SK-N-SH (cell line): Measurements from ENCODE around the gene ISOC2. TPM values are rescaled to one million over a fixed set of nuclear protein-coding genes. Genes with fewer than 3 reads are reported as not detected.

ENCODE experiments used
- CTCF ChIA-PET: fragments of 300-600, 350-600 bp; formaldehyde crosslinking; extraction: SDS; loops from one replicate; lab custom pipeline; 2021; lab: Yijun Ruan, JAX
- POLR2A ChIA-PET: fragments of 350-600 bp; sonication (Branson Sonifier 250); formaldehyde crosslinking; extraction: SDS; loops from one replicate; lab custom pipeline; 2020; ENCODE audit warnings: antibody characterized with exemption, inconsistent platforms; lab: Yijun Ruan, JAX
- DNase-seq: peaks from one replicate; pipeline ENCODE4 v3.0.0; 2012
- H2AFZ ChIP-seq: fragments of 200-600 bp; sonication (generic); 2 replicates; pipeline ENCODE4 v1.8.1; 2016; ENCODE audit warnings: antibody characterized with exemption, mild to moderate bottlenecking, low read depth
- H3F3A ChIP-seq: fragments of 200-600 bp; sonication (generic); replicated peaks from 2 replicates; pipeline ENCODE3; 2016; ENCODE audit warnings: antibody characterized with exemption, mild to moderate bottlenecking; ENCODE audit not compliant: insufficient read depth
- H3K27ac ChIP-seq, 2 experiments: fragments of 200-500 bp in 1 of 2; fragments of 200-600 bp in 1 of 2; sonication (Bioruptor generic) in 1 of 2; sonication (generic), shearing (Covaris generic) in 1 of 2; 2 replicates each; pipeline versions ENCODE4 v1.5.1 to v1.6.1; 2014 to 2016; ENCODE audit warnings: low read depth in 2 of 2, inconsistent platforms in 1 of 2, low read length in 1 of 2, mild to moderate bottlenecking in 1 of 2, mixed read lengths in 1 of 2
- H3K27me3 ChIP-seq: fragments of 200-600 bp; sonication (generic), shearing (Covaris generic); 2 replicates; pipeline ENCODE4 v1.6.1; 2016; ENCODE audit warnings: mixed run types; ENCODE audit not compliant: insufficient read depth
- H3K36me3 ChIP-seq, 2 experiments: fragments of 200-500 bp in 1 of 2; fragments of 200-600 bp in 1 of 2; sonication (Bioruptor generic) in 1 of 2; sonication (generic) in 1 of 2; replicated peaks in 1 of 2; 2 replicates each; pipeline versions ENCODE3 to v1.5.1; 2014 to 2016; ENCODE audit warnings: low read length in 1 of 2, mild to moderate bottlenecking in 1 of 2; ENCODE audit not compliant: insufficient read depth in 2 of 2, control insufficient read depth in 1 of 2
- H3K4me1 ChIP-seq, 2 experiments: fragments of 200-500 bp in 1 of 2; fragments of 200-600 bp in 1 of 2; sonication (Bioruptor generic) in 1 of 2; sonication (generic), shearing (Covaris generic) in 1 of 2; 2 replicates each; pipeline versions ENCODE4 v1.5.1 to v1.6.1; 2014 to 2016; ENCODE audit warnings: low read depth in 1 of 2, low read length in 1 of 2, mixed run types in 1 of 2; ENCODE audit not compliant: insufficient read depth in 2 of 2, control insufficient read depth in 1 of 2
- H3K4me2 ChIP-seq: fragments of 200-600 bp; sonication (generic), shearing (Covaris generic); 2 replicates; pipeline ENCODE4 v1.6.1; 2017; ENCODE audit warnings: mixed run types
- H3K4me3 ChIP-seq, 2 experiments: fragments of 200-500 bp in 1 of 2; fragments of 200-600 bp in 1 of 2; sonication (Bioruptor generic) in 1 of 2; sonication (generic), shearing (Covaris generic) in 1 of 2; 2 replicates each; pipeline versions ENCODE4 v1.5.1 to v1.8.1; 2014 to 2016; ENCODE audit warnings: low read depth in 2 of 2, inconsistent platforms in 1 of 2, low read length in 1 of 2, mild to moderate bottlenecking in 1 of 2, mixed read lengths in 1 of 2, moderate library complexity in 1 of 2
- H3K79me2 ChIP-seq: fragments of 200-600 bp; sonication (generic); 2 replicates; pipeline ENCODE4 v1.8.1; 2017; ENCODE audit warnings: mild to moderate bottlenecking; ENCODE audit not compliant: insufficient read depth
- H3K9ac ChIP-seq: fragments of 200-600 bp; sonication (generic); 2 replicates; pipeline ENCODE4 v1.6.1; 2017; ENCODE audit warnings: mixed run types
- H3K9me2 ChIP-seq: fragments of 200-600 bp; sonication (generic); 2 replicates; pipeline ENCODE4 v1.6.1; 2017; ENCODE audit warnings: mixed run types
- H3K9me3 ChIP-seq: fragments of 200-600 bp; sonication (generic); 2 replicates; pipeline ENCODE4 v1.6.1; 2017; ENCODE audit warnings: mixed run types, mild to moderate bottlenecking, moderate library complexity
- H4K20me1 ChIP-seq: fragments of 200-600 bp; sonication (generic); 2 replicates; pipeline ENCODE4 v1.6.1; 2017; ENCODE audit warnings: mild to moderate bottlenecking, mixed run types; ENCODE audit not compliant: insufficient read depth
- EZH2phosphoT487 ChIP-seq: fragments of 200-600 bp; sonication (generic); IDR thresholded peaks from 2 replicates; pipeline ENCODE4 v1.6.1; 2017; ENCODE audit warnings: low read depth, mixed run types, mild to moderate bottlenecking, antibody characterized with exemption, moderate library complexity, borderline replicate concordance
- GATA2 ChIP-seq: sonication (generic); formaldehyde crosslinking; IDR thresholded peaks from 2 replicates; pipeline ENCODE4 v1.5.0; 2020; ENCODE audit warnings: mild to moderate bottlenecking, missing genetic modification reagents
- MEF2A ChIP-seq: IDR thresholded peaks from 2 replicates; pipeline ENCODE4 v1.4.0; 2012; ENCODE audit warnings: low read depth, borderline replicate concordance
- RXRA ChIP-seq: IDR thresholded peaks from 2 replicates; pipeline ENCODE4 v1.4.0; 2012; ENCODE audit warnings: low read depth, mild to moderate bottlenecking, borderline replicate concordance
- TCF12 ChIP-seq: IDR thresholded peaks from 2 replicates; pipeline ENCODE4 v1.4.0; 2012
- TEAD4 ChIP-seq: IDR thresholded peaks from 2 replicates; pipeline ENCODE4 v1.4.0; 2012; ENCODE audit warnings: mild to moderate bottlenecking, borderline replicate concordance; ENCODE audit not compliant: insufficient read depth
- YY1 ChIP-seq: IDR thresholded peaks from 2 replicates; pipeline ENCODE4 v1.4.0; 2012; ENCODE audit warnings: low read depth, mild to moderate bottlenecking
- whole genome bisulfite sequencing: methylation state at CpG from one replicate; pipeline ENCODE4 v1.1.6; 2017; ENCODE audit warnings: low lambda C conversion rate; 5-methylcytosine and 5-hydroxymethylcytosine counted together
- polyA plus RNA-seq, 3 experiments: library from polyadenylated mRNA; depleted of rRNA; stranded (reverse); fragments of >200 nt; gene quantifications; 2 replicates each; pipeline ENCODE4 v1.2.3, GENCODE V29; 2012
- TF ChIP-seq, protein P1 (sequence below): IDR thresholded peaks from 2 replicates; pipeline ENCODE4 v1.6.1; 2012; ENCODE audit warnings: mild to moderate bottlenecking, low read depth, low read length, moderate library complexity
- TF ChIP-seq, protein P2 (sequence below): fragments of 150-350 bp; IDR thresholded peaks from 2 replicates; pipeline ENCODE4 v1.6.1; 2017; ENCODE audit warnings: antibody characterized with exemption, low read length, low read depth, borderline replicate concordance
- TF ChIP-seq, protein P3 (sequence below): fragments of 150-350 bp; IDR thresholded peaks from 2 replicates; pipeline ENCODE4 v1.6.1; 2016; ENCODE audit warnings: mild to moderate bottlenecking, low read depth, low read length

The ISOC2 gene
- polyA plus RNA-seq, 1 of the 3 experiments (the other 2 are of a cell fraction), result 65.4 TPM

DNA sequence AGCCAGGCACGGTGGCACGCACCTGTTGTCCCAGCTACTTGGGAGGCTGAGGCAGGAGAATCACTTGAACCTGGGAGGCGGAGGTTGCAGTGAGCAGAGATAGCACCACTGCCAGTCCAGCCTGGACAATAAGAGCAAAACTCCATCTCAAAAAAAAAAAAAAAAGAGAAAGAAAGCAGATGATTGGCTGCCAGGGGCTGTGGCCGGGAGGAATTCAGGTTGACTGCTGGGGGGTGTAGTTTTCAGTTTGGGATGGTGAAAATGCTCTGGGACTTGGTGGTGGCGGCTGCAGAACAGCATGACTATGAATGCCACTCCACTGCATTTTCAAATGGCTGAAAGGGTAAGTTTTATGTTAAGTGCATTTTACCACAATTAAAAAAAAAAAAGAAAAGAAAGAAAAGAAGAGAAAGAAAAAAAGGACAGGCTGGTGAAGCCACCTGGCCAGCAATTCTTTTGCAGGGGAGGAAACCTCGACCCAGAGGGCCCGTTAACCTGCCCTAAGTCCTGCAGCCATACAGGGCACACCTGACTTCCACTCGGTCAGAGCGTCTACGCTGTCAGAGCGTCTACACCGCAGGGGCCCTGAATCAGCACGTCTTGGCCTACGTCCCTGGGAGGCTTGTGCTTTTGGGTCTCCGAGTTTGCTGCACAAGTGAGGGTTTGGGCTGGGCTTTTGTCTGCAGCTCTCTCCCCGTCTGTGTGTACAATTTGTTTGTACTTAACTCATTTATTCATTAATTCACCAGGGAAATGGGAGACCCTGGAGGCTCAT lies 3.6 kb downstream of the ISOC2 start:
- peaks cover 12% of the 10 kb centered on the region; the same call in 1 of the 2 replicates for H3K79me2 ChIP-seq
- CTCF ChIA-PET, result interaction anchor here (1.4 to 2.5 kb wide), 3 partner anchors 9 to 40 kb away, joined by 3 to 10 read pairs (median 7); no protein-coding TSS in a partner anchor
- H3K4me2 ChIP-seq, result no peak overlapping the region
- H3K36me3 ChIP-seq, result no peaks in the 10 kb centered on the region
- no peak for TF ChIP-seq MEF2A
- TF ChIP-seq TEAD4, result no peak
- no peak for TF ChIP-seq RXRA
- no peak for TF ChIP-seq TCF12
- TF ChIP-seq, protein P1, sequence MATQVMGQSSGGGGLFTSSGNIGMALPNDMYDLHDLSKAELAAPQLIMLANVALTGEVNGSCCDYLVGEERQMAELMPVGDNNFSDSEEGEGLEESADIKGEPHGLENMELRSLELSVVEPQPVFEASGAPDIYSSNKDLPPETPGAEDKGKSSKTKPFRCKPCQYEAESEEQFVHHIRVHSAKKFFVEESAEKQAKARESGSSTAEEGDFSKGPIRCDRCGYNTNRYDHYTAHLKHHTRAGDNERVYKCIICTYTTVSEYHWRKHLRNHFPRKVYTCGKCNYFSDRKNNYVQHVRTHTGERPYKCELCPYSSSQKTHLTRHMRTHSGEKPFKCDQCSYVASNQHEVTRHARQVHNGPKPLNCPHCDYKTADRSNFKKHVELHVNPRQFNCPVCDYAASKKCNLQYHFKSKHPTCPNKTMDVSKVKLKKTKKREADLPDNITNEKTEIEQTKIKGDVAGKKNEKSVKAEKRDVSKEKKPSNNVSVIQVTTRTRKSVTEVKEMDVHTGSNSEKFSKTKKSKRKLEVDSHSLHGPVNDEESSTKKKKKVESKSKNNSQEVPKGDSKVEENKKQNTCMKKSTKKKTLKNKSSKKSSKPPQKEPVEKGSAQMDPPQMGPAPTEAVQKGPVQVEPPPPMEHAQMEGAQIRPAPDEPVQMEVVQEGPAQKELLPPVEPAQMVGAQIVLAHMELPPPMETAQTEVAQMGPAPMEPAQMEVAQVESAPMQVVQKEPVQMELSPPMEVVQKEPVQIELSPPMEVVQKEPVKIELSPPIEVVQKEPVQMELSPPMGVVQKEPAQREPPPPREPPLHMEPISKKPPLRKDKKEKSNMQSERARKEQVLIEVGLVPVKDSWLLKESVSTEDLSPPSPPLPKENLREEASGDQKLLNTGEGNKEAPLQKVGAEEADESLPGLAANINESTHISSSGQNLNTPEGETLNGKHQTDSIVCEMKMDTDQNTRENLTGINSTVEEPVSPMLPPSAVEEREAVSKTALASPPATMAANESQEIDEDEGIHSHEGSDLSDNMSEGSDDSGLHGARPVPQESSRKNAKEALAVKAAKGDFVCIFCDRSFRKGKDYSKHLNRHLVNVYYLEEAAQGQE, result no peak
- TF ChIP-seq GATA2 (CRISPR knock-in tag), result no peak
- TF ChIP-seq, protein P2, sequence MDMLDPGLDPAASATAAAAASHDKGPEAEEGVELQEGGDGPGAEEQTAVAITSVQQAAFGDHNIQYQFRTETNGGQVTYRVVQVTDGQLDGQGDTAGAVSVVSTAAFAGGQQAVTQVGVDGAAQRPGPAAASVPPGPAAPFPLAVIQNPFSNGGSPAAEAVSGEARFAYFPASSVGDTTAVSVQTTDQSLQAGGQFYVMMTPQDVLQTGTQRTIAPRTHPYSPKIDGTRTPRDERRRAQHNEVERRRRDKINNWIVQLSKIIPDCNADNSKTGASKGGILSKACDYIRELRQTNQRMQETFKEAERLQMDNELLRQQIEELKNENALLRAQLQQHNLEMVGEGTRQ, result no peak
- TF ChIP-seq EZH2phosphoT487, result no peak
- no peak for TF ChIP-seq YY1
- TF ChIP-seq, protein P3, sequence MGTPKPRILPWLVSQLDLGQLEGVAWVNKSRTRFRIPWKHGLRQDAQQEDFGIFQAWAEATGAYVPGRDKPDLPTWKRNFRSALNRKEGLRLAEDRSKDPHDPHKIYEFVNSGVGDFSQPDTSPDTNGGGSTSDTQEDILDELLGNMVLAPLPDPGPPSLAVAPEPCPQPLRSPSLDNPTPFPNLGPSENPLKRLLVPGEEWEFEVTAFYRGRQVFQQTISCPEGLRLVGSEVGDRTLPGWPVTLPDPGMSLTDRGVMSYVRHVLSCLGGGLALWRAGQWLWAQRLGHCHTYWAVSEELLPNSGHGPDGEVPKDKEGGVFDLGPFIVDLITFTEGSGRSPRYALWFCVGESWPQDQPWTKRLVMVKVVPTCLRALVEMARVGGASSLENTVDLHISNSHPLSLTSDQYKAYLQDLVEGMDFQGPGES, result no peak
- 90% methylated on average over 11 of the region's 16 CpGs for WGBS
- H4K20me1 ChIP-seq, result peaks cover 15% of the 10 kb centered on the region
- H3K9me2 ChIP-seq, result no peaks in the 10 kb centered on the region
- H3K27ac ChIP-seq, result no peak overlapping the region
- no peaks in the 10 kb centered on the region for H3K9me3 ChIP-seq
- no peak overlapping the region for H3K9ac ChIP-seq
- peaks cover 26% of the 10 kb centered on the region for H3F3A ChIP-seq
- H2AFZ ChIP-seq, result no peak overlapping the region
- POLR2A ChIA-PET, result no interaction called here
- no peaks in the 10 kb centered on the region for H3K27me3 ChIP-seq
- DNase-seq, result no peak
- H3K4me1 ChIP-seq, result peaks cover 9 to 21% of the 10 kb centered on the region in 2 experiments; a peak in 2 of 4 replicates
- H3K4me3 ChIP-seq, result no peak overlapping the region
